IMR-90 (cell line): ENCODE measurements around the gene PXMP2. TPM values are rescaled to one million over a fixed set of nuclear protein-coding genes. Genes with fewer than 3 reads are reported as not detected.

Experiments used
- ATAC-seq: fragments of 200-7000 bp; cut with Tn5 transposase; 2 replicates; pipeline ENCODE4 v1.9.1; 2020; ENCODE audit warnings: low read depth, mild to moderate bottlenecking, moderate library complexity
- BruUV-seq: library from RNA; stranded (reverse); fragments of 400-500 nt; replicated peaks from 2 replicates; lab custom pipeline; 2021; lab: Mats Ljungman, UMichigan
- CTCF ChIA-PET: fragments of 300-600 bp; formaldehyde crosslinking; extraction: SDS; loops from one replicate; lab custom pipeline; 2021; ENCODE audit warnings: antibody characterized with exemption; lab: Yijun Ruan, JAX
- POLR2A ChIA-PET: fragments of 300-600 bp; sonication (Branson Sonifier 250); formaldehyde crosslinking; loops from one replicate; lab custom pipeline; 2022; ENCODE audit warnings: antibody characterized with exemption; ENCODE audit not compliant: unreplicated experiment; lab: Charles Lee
- DNase-seq: peaks from one replicate; pipeline ENCODE4 v3.0.0; 2013
- H2AFZ ChIP-seq: replicated peaks from 2 replicates; pipeline ENCODE3; 2013; ENCODE audit warnings: low read length, mild to moderate bottlenecking; ENCODE audit not compliant: poor library complexity
- H2AK5ac ChIP-seq: 2 replicates; pipeline ENCODE4 v1.6.1; 2013; ENCODE audit warnings: low read depth, low read length, inconsistent platforms
- H2AK9ac ChIP-seq: replicated peaks from 2 replicates; pipeline ENCODE3; 2013; ENCODE audit warnings: mild to moderate bottlenecking, low read depth, low read length, moderate library complexity; ENCODE audit not compliant: poor library complexity
- H2BK120ac ChIP-seq: 2 replicates; pipeline ENCODE4 v1.6.1; 2013; ENCODE audit warnings: low read depth, low read length, inconsistent platforms
- H2BK15ac ChIP-seq: 3 replicates; pipeline ENCODE4 v1.6.1; 2013; ENCODE audit warnings: low read depth, low read length, inconsistent platforms
- H2BK20ac ChIP-seq: 2 replicates; pipeline ENCODE4 v1.6.1; 2013; ENCODE audit warnings: low read depth, mild to moderate bottlenecking, inconsistent platforms, low read length, moderate library complexity
- H2BK5ac ChIP-seq: 2 replicates; pipeline ENCODE4 v1.6.1; 2013; ENCODE audit warnings: mild to moderate bottlenecking, low read depth, low read length, inconsistent platforms; ENCODE audit not compliant: poor library complexity, severe bottlenecking
- H3K14ac ChIP-seq: replicated peaks from 2 replicates; pipeline ENCODE4 v1.6.1; 2013; ENCODE audit warnings: low read depth, low read length, inconsistent platforms
- H3K18ac ChIP-seq: 2 replicates; pipeline ENCODE4 v1.6.1; 2013; ENCODE audit warnings: low read depth, low read length, control low read depth
- H3K23ac ChIP-seq: 2 replicates; pipeline ENCODE4 v1.6.1; 2013; ENCODE audit warnings: low read depth, low read length, inconsistent platforms
- H3K27ac ChIP-seq: 2 replicates; pipeline ENCODE4 v1.5.1; 2013; ENCODE audit warnings: mild to moderate bottlenecking, control low read depth, low read length; ENCODE audit not compliant: insufficient read depth
- H3K27me3 ChIP-seq: 2 replicates; pipeline ENCODE4 v1.6.1; 2013; ENCODE audit warnings: low read length; ENCODE audit not compliant: control insufficient read depth, insufficient read depth
- H3K36me3 ChIP-seq: 2 replicates; pipeline ENCODE4 v1.6.1; 2013; ENCODE audit warnings: low read length, mixed read lengths; ENCODE audit not compliant: control insufficient read depth, insufficient read depth
- H3K4ac ChIP-seq: 2 replicates; pipeline ENCODE4 v1.6.1; 2013; ENCODE audit warnings: low read depth, low read length, inconsistent platforms
- H3K4me1 ChIP-seq: 2 replicates; pipeline ENCODE4 v1.6.1; 2013; ENCODE audit warnings: low read length, mixed read lengths; ENCODE audit not compliant: control insufficient read depth, insufficient read depth
- H3K4me2 ChIP-seq: 2 replicates; pipeline ENCODE4 v1.6.1; 2013; ENCODE audit warnings: low read depth, mild to moderate bottlenecking, control low read depth, low read length, moderate library complexity
- H3K4me3 ChIP-seq: 2 replicates; pipeline ENCODE4 v1.5.1; 2013; ENCODE audit warnings: low read depth, mild to moderate bottlenecking, control low read depth, low read length, moderate library complexity; ENCODE audit not compliant: insufficient read depth
- H3K56ac ChIP-seq: 2 replicates; pipeline ENCODE4 v1.6.1; 2013; ENCODE audit warnings: low read length, inconsistent platforms; ENCODE audit not compliant: insufficient read depth; ENCODE audit errors: extremely low read depth
- H3K79me1 ChIP-seq, 2 experiments: 2 replicates each; pipeline ENCODE4 v1.6.1; 2013; ENCODE audit warnings: low read length in 2 of 2, inconsistent platforms in 1 of 2, low read depth in 1 of 2
- H3K9ac ChIP-seq: 2 replicates; pipeline ENCODE4 v1.6.1; 2013; ENCODE audit warnings: low read depth, low read length, control low read depth
- H3K9me1 ChIP-seq: 2 replicates; pipeline ENCODE4 v1.6.1; 2013; ENCODE audit warnings: low read length, inconsistent platforms; ENCODE audit not compliant: insufficient read depth
- H3K9me3 ChIP-seq: 2 replicates; pipeline ENCODE4 v1.6.1; 2013; ENCODE audit warnings: low read length; ENCODE audit not compliant: control insufficient read depth, insufficient read depth
- H4K20me1 ChIP-seq: 2 replicates; pipeline ENCODE4 v1.6.1; 2013; ENCODE audit warnings: low read length, inconsistent platforms; ENCODE audit not compliant: insufficient read depth
- H4K5ac ChIP-seq: 2 replicates; pipeline ENCODE4 v1.6.1; 2013; ENCODE audit warnings: mild to moderate bottlenecking, low read depth, low read length, control low read depth
- H4K8ac ChIP-seq, 2 experiments: 2 replicates each; pipeline ENCODE4 v1.6.1; 2013; ENCODE audit warnings: low read depth in 2 of 2, low read length in 2 of 2, control low read depth in 1 of 2, inconsistent platforms in 1 of 2
- H4K91ac ChIP-seq: 2 replicates; pipeline ENCODE4 v1.6.1; 2013; ENCODE audit warnings: low read depth, low read length, inconsistent platforms; ENCODE audit not compliant: insufficient read depth
- BHLHE40 ChIP-seq: fragments of 150-350 bp; IDR thresholded peaks from 2 replicates; pipeline ENCODE4 v1.6.1; 2016; ENCODE audit warnings: mild to moderate bottlenecking, low read depth, low read length
- CHD1 ChIP-seq: IDR thresholded peaks from 2 replicates; pipeline ENCODE4 v1.6.1; 2012; ENCODE audit warnings: low read depth, low read length, improper control_type of control experiment
- FOS ChIP-seq: fragments of 150-350 bp; IDR thresholded peaks from 2 replicates; pipeline ENCODE4 v1.6.1; 2016; ENCODE audit warnings: low read depth, low read length
- MAFK ChIP-seq: IDR thresholded peaks from 2 replicates; pipeline ENCODE4 v1.6.1; 2012; ENCODE audit warnings: low read depth, low read length, improper control_type of control experiment
- MAZ ChIP-seq: IDR thresholded peaks from 2 replicates; pipeline ENCODE4 v1.6.1; 2012; ENCODE audit warnings: low read depth, mild to moderate bottlenecking, low read length, improper control_type of control experiment, moderate library complexity, borderline replicate concordance
- MXI1 ChIP-seq: IDR thresholded peaks from 2 replicates; pipeline ENCODE4 v1.6.1; 2012; ENCODE audit warnings: low read depth, mild to moderate bottlenecking, low read length, moderate library complexity, borderline replicate concordance
- NFE2L2 ChIP-seq: fragments of 150-350 bp; IDR thresholded peaks from 2 replicates; pipeline ENCODE4 v1.6.1; 2016; ENCODE audit warnings: low read depth, mild to moderate bottlenecking, low read length
- POLR2A ChIP-seq: IDR thresholded peaks from 2 replicates; pipeline ENCODE4 v1.6.1; 2012; ENCODE audit warnings: mild to moderate bottlenecking, low read depth, low read length
- RFX5 ChIP-seq: IDR thresholded peaks from 2 replicates; pipeline ENCODE4 v1.8.0; 2012; ENCODE audit warnings: low read depth, mild to moderate bottlenecking, low read length, moderate library complexity
- WGBS, 2 experiments: methylation state at CpG; one replicate each; pipeline versions ENCODE4 v1.1.5 to v1.1.7; 2013; ENCODE audit warnings: missing lambda C conversion rate in 2 of 2; ENCODE audit not compliant: insufficient read length in 1 of 2; ENCODE audit errors: extremely low coverage in 2 of 2; 5-methylcytosine and 5-hydroxymethylcytosine counted together
- dilution Hi-C: fragments of 300-500 bp; cut with HindIII; formaldehyde crosslinking; loops from one replicate; pipeline ENCODE4 v1.14.3; 2018; ENCODE audit warnings: low sequenced_read_pairs; ENCODE audit not compliant: unreplicated experiment
- in situ Hi-C: fragments of 300-500 bp; cut with MboI; formaldehyde crosslinking; loops from 3 replicates; pipeline ENCODE4 v1.14.3; 2019; ENCODE audit warnings: low sequenced_read_pairs, inconsistent platforms, mixed read lengths
- intact Hi-C: fragments of 100-400 bp; cut with micrococcal nuclease; formaldehyde crosslinking; loops from 2 replicates; pipeline ENCODE4 v1.10.0; 2022
- polyA plus RNA-seq, 3 experiments: library from polyadenylated mRNA; depleted of rRNA; stranded (reverse); fragments of >200 nt; gene quantifications; 2 replicates each; pipeline ENCODE4 v1.2.3, GENCODE V29; 2012; ENCODE audit warnings: low replicate concordance in 1 of 3
- total RNA-seq: library from RNA; depleted of rRNA; stranded (reverse); fragments of >200 nt; gene quantifications from 2 replicates; pipeline ENCODE4 v1.2.3, GENCODE V29; 2012
- TF ChIP-seq, protein P1 (sequence below): conservative IDR thresholded peaks from 2 replicates; pipeline ENCODE4 v1.5.1; 2012; ENCODE audit warnings: mild to moderate bottlenecking, low read depth, low read length, improper control_type of control experiment

PXMP2 gene
- total and polyA plus RNA-seq, 2 of the 4 experiments (the other 2 are of a cell fraction), result 10.9 to 20.1 TPM

DNA sequence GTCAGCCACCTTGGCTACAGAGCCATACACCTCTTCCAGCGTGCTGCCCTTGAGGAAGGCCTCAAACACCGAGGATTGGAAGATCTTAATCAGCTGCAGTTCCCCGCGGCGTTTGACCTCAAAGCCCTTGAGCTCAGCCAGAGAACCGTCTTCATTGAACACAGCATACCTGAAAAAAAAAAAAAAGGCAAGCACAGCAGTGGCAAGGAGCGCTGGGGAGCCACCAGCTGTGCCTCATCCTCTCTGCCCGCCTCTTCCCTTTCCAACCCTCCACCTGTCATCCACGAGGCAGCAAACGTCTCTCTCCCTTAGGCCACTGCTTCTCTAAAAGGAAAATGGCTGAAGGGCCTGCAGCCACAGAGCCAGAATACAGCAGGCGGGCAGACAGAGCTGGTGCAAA is 26.4 kb upstream of the PXMP2 start:
- no peak overlapping the region for H2BK15ac ChIP-seq
- no peak overlapping the region for H2BK5ac ChIP-seq
- H3K36me3 ChIP-seq, result peaks cover 56% of the 10 kb centered on the region
- no peak overlapping the region for H2BK20ac ChIP-seq
- H3K18ac ChIP-seq, result no peak overlapping the region
- H3K9me1 ChIP-seq, result peaks cover 5% of the 10 kb centered on the region
- dilution Hi-C loops, result no loop called here
- H3K14ac ChIP-seq, result no peak overlapping the region
- H4K5ac ChIP-seq, result no peak overlapping the region
- H3K27ac ChIP-seq, result no peak overlapping the region
- no peak overlapping the region for H4K91ac ChIP-seq
- ChIA-PET CTCF (no interaction called here), POLR2A (no interaction called here)
- no peaks in the 10 kb centered on the region for H3K27me3 ChIP-seq
- in situ Hi-C loops, result no loop called here
- no peak overlapping the region for H3K4me3 ChIP-seq
- H2BK120ac ChIP-seq, result no peak overlapping the region
- intact Hi-C loops, result no loop called here
- no peak overlapping the region for H3K4me2 ChIP-seq
- H2AK5ac ChIP-seq, result no peak overlapping the region
- H3K9me3 ChIP-seq, result no peaks in the 10 kb centered on the region
- BruUV-seq, result no TSS peak
- no peak overlapping the region for H3K23ac ChIP-seq
- no peaks in the 10 kb centered on the region for H4K20me1 ChIP-seq
- H3K56ac ChIP-seq, result no peak overlapping the region
- no peak overlapping the region for H3K9ac ChIP-seq
- H3K4ac ChIP-seq, result no peak overlapping the region
- ATAC-seq, result no peak
- H2AK9ac ChIP-seq, result no peak overlapping the region
- H3K79me1 ChIP-seq, result no peaks in the 10 kb centered on the region
- no peak overlapping the region for H2AFZ ChIP-seq
- WGBS, 2 experiments, result 82% methylated on average over 7 of the region's 11 CpGs; no CpG with 5 or more reads in 1 of the 2 experiments
- no peak overlapping the region for H4K8ac ChIP-seq
- no peaks in the 10 kb centered on the region for H3K4me1 ChIP-seq
- TF ChIP-seq MXI1 (no peak), MAFK (no peak), POLR2A (no peak), CHD1 (no peak), FOS (no peak), NFE2L2 (no peak), MAZ (no peak), RFX5 (no peak), BHLHE40 (no peak)
- TF ChIP-seq, protein P1, sequence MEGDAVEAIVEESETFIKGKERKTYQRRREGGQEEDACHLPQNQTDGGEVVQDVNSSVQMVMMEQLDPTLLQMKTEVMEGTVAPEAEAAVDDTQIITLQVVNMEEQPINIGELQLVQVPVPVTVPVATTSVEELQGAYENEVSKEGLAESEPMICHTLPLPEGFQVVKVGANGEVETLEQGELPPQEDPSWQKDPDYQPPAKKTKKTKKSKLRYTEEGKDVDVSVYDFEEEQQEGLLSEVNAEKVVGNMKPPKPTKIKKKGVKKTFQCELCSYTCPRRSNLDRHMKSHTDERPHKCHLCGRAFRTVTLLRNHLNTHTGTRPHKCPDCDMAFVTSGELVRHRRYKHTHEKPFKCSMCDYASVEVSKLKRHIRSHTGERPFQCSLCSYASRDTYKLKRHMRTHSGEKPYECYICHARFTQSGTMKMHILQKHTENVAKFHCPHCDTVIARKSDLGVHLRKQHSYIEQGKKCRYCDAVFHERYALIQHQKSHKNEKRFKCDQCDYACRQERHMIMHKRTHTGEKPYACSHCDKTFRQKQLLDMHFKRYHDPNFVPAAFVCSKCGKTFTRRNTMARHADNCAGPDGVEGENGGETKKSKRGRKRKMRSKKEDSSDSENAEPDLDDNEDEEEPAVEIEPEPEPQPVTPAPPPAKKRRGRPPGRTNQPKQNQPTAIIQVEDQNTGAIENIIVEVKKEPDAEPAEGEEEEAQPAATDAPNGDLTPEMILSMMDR, result no peak
- no peak for DNase-seq
